IPS-18c (cell line): ENCODE measurements around the gene KRTAP12-1.
"Not testable (repeated sequence)": the region's sequence is repeated elsewhere in the genome, so short reads cannot be mapped to it uniquely, and the experiment has no call there.

Source experiments
- H3K4me3 ChIP-seq: 2 replicates; pipeline ENCODE4 v1.7.0; 2013; ENCODE audit warnings: low read depth, mild to moderate bottlenecking, low read length, moderate library complexity; ENCODE audit not compliant: insufficient read depth
- H3K9me3 ChIP-seq: one replicate; pipeline ENCODE4 v1.6.1; 2013; ENCODE audit warnings: mild to moderate bottlenecking, low read length, moderate library complexity; ENCODE audit not compliant: control insufficient read depth, insufficient read depth

The KRTAP12-1 gene

GRCh38 chr21:44687671-44688070 lies 5.7 kb upstream of the KRTAP12-1 start:
- Histone ChIP-seq H3K4me3 (no peak overlapping the region), H3K9me3 (no peaks in the 10 kb centered on the region)

DNA sequence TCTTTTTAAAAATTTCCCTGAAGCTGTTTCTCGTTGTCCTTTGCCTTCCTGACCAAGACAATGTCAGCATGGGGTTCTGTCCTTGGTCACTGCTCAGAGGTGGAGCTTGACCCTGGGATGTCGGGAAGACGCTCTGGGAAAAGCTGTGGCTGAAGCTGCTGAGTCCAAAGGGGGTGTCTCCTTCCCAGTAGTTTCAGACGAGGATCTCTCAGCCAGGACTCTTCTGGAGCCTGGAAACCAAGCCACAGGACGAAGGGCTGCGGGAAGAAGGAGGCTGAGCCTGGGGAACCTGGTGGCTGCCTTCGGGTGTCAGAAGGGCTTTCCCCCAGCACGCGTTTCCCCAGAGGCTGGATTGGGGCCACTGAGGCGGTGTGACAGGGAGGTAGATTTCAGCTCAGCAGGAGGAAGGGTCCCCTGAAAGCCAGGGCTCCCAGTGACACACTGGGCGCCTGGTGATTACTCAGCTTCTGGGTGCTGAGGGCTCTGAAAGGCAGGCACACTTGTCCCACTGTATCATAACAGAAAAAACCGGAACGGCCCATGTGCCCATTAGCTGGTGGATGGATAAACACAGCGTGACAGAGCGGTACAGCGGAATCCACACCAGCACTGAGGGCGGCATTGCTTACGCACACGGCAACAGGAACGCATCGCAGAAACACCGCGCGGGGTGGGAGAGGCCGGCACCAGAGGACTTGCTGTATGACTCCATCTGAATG lies 5.0 kb upstream of the KRTAP12-1 start:
- no peaks in the 10 kb centered on the region for H3K9me3 ChIP-seq
- no peak overlapping the region for H3K4me3 ChIP-seq

DNA sequence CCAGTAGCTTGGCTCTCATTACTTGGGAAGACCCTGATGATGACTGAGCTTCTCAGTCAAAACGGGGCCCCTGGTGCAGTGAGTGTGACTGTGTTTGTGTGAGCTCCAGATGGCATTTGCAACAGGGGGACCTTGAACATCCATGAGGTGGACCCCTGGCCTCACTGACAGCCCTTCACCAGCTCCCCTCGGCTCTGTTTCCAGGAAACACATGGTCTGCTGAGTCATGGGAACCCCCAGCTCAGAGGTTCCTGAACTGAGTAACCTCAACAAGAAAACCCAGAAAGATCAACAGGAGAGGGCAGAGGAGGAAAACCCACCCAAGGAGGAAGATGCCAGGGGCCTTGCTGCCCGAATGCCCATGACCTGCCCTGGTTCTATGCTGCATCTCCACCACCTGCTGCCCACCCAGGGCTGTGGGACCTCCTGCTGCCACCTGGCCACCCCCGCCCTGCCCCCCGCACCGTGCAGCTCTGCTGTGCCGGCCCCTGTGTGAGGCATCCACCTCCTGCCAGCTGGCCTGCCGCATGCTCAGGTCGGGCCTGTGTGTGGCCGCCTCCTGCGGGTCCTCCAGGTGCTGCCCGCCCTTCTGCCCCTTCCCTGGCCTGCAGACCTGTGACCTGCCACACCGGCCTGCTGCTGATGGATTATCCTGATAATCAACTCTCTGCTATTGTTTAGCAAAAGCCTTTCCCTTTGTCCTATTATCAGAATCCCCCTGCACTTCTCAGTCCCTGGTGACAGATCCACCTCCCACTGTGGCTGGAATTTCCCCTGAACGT lies 4.2 kb upstream of the KRTAP12-1 start:
- Histone ChIP-seq H3K9me3 (no peaks in the 10 kb centered on the region), H3K4me3 (no peak overlapping the region)

DNA sequence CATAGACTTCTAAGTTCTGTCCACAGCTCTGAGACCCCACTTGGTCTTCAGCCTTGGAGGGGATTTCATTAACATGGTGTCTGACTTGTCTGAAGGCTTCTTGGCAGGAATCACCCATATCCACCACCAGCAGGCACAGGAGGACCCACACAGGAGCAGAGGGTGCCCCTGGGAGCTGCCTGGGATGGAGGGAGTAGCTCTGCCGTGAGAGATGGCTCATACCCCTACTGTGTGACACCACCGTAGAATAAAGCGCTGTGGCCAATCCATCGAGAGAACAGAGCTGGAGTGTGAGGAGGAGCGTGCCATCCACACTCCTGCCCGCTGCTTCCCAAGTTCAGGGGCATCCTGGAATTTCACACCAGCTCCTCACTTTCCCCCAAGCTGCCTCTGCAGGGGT lies 3.1 kb upstream of the KRTAP12-1 start:
- not testable (repeated sequence) for H3K9me3 ChIP-seq, H3K4me3 ChIP-seq

GRCh38 chr21:44684483-44684882 lies 2.5 kb upstream of the KRTAP12-1 start:
- Histone ChIP-seq H3K4me3 (no peak overlapping the region), H3K9me3 (no peaks in the 10 kb centered on the region)

DNA sequence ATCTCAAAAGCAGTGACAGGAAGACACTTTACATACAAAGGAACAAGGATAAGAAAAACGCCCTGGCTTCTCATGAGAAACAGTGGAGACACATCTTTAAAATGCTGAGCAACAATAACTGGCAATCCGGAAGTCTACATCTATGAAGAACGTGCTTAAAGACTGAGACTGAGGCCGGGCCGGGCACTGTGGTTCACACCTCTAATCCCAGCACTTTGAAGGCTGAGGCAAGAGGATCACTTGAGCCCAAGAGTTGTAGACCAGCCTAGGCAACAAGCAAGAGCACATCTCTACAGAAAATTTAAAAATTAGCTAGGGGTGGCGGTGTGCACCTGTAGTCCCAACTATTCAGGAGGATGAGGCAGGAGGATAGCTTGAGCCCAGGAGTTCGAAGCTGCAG lies 2.1 kb upstream of the KRTAP12-1 start:
- H3K9me3 ChIP-seq, result no peaks in the 10 kb centered on the region

GRCh38 chr21:44682580-44683151 lies 703 bp upstream of the KRTAP12-1 start:
- Histone ChIP-seq H3K9me3 (no peaks in the 10 kb centered on the region), H3K4me3 (no peak overlapping the region)

More for the DNA sequence above, 2.1 kb upstream of the KRTAP12-1 start:
- no peak overlapping the region for H3K4me3 ChIP-seq

DNA sequence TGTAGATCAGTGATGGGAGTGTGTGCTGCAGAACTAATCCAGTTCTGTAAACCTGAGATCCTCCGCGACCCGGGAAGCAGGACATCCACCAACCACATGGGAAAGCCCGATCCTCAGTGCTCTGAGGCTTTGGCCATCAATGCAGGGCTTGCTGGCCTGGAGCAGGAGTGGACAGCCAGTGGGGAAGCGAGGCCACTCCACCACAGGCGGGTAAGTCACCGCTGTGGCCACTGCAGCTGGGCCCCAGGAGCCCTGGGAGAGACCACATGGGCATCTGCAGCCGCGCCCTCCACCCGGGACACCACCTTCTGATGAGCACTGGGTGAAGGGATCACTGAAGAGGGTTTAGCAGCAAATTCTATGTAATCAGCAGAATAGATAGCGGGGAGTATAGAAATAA lies 811 bp downstream of the KRTAP12-1 start:
- Histone ChIP-seq H3K4me3 (no peak overlapping the region), H3K9me3 (no peaks in the 10 kb centered on the region)

- Histone ChIP-seq H3K4me3 (no peak overlapping the region), H3K9me3 (no peaks in the 10 kb centered on the region)
These were observed 4.1 kb downstream of the KRTAP12-1 start for GRCh38 chr21:44677881-44678280.

GRCh38 chr21:44671911-44672310 lies 10.1 kb downstream of the KRTAP12-1 start:
- H3K9me3 ChIP-seq, result peaks cover 11% of the 10 kb centered on the region

GRCh38 chr21:44670642-44671432 lies 11.1 kb downstream of the KRTAP12-1 start:
- Histone ChIP-seq H3K4me3 (peak overlapping the region; percentile 15; the same call in 1 of the 2 replicates), H3K9me3 (peaks cover 11% of the 10 kb centered on the region)

More at GRCh38 chr21:44671911-44672310, 10.1 kb downstream of the KRTAP12-1 start:
- H3K4me3 ChIP-seq, result no peak overlapping the region

- Histone ChIP-seq H3K4me3 (no peak overlapping the region), H3K9me3 (peaks cover 11% of the 10 kb centered on the region)
These were observed 14.4 kb downstream of the KRTAP12-1 start for GRCh38 chr21:44667612-44668011.

DNA sequence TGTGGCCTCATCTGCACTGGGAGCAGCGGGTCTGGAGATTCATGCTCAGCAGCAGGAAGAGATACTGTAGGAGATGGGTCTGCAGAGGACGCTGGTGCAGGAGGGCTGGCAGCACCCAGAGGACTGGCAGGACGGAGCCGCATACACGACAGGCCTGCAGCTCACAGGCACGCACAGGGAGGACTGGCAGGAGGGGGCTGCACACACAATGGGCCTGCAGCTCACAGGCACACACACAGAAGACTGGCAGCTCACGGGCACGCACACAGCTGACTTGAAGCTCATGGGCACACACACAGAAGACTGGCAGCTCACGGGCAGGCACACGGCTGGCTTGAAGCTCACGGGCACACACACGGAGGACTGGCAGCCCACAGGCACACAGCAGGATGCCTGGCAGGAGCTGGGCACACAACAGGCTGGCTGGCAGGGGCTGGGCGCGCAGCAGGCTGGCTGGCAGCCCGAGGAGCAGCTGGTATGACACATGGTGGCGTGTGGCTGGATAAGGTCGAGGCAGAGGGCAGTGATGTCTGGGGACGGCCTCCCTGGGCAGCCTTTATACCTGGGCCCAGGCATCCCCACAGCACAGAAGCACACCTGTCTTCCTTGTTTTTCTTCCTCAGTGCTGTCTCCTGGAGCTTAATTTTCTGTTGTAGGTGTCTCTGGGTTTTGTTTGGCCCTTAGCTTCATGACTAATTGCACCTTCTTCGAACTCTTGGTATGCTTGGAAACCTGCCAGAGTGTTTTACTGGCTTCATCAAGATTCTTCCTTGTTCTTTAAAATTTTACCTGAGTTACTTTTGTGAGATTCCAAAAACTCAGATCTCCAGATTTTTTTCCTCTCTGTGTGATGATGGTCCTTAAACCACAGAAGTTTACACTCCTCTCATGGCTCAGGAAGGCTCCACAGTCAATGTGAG lies 15.3 kb downstream of the KRTAP12-1 start, which contains the start of gene KRTAP12-2:
Gene KRTAP12-2, minus strand, starts transcription at position 527 of the 920 bp plus-strand sequence. Its CDS starts 41 bp downstream, at position 486.
- H3K9me3 ChIP-seq, result peaks cover 11% of the 10 kb centered on the region
- H3K4me3 ChIP-seq, result no peak within 1 kb of the TSS

- Histone ChIP-seq H3K4me3 (no peak overlapping the region), H3K9me3 (no peaks in the 10 kb centered on the region)
These were observed 17.3 kb downstream of the KRTAP12-1 start for GRCh38 chr21:44664691-44665090.

- not testable (repeated sequence) for H3K9me3 ChIP-seq, H3K4me3 ChIP-seq
These were observed 20.4 kb downstream of the KRTAP12-1 start for GRCh38 chr21:44661567-44661966.

DNA sequence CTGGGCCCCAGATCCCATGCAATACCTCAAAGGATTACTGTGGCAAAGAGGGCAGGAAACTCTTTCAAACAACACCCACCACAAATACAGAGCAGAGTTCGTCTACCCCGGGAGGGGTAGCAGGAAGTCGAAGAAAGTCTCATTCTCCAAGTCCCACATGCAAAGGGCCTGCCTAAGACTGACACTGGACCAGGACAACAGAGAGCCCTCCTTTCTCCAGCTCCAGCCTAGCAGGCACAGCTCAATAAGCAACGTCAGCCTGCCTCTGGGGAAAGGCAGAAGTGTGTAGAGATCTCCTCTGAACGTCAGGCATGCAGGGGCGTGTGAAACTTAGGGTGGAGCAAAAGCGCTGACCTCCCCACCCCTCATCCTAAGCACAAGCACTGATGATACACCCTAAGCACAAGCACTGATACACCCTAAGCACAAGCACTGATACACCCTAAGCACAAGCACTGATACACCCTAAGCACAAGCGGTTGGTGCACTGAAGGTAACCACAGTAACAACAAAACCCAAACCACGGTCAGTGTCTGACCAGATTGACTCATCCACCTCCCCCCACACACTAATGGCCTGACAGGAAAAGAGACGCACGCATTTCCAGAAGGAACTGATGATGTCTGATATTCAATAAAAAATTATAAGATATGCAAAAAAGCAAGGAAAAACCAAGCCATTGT lies 22.9 kb downstream of the KRTAP12-1 start:
- no peaks in the 10 kb centered on the region for H3K9me3 ChIP-seq

More for the DNA sequence above, 22.9 kb downstream of the KRTAP12-1 start:
- H3K4me3 ChIP-seq, result no peak overlapping the region
